Chondrocyte (in vitro differentiated cells): ENCODE measurements around the gene ENTPD7. TPM values are rescaled to one million over a fixed set of nuclear protein-coding genes. Genes with fewer than 3 reads are reported as not detected.

Source experiments
- DNase-seq: peaks from one replicate; pipeline ENCODE4 v3.0.0; 2021; ENCODE audit warnings: mixed read lengths, low spot score
- H3K27ac Mint-ChIP-seq: one replicate; pipeline ENCODE4 v1.8.0; 2021; ENCODE audit warnings: mild to moderate bottlenecking, moderate library complexity, mixed read lengths; ENCODE audit not compliant: unreplicated experiment
- H3K27me3 Mint-ChIP-seq: 2 replicates; pipeline ENCODE4 v1.8.0; 2021; ENCODE audit warnings: low read depth, mixed read lengths
- H3K36me3 Mint-ChIP-seq: 2 replicates; pipeline ENCODE4 v1.8.0; 2021; ENCODE audit warnings: low read depth, mixed read lengths
- H3K4me1 Mint-ChIP-seq: 2 replicates; pipeline ENCODE4 v1.8.0; 2021; ENCODE audit warnings: low read depth, mild to moderate bottlenecking, mixed read lengths
- H3K4me3 Mint-ChIP-seq: one replicate; pipeline ENCODE4 v1.8.0; 2021; ENCODE audit warnings: mild to moderate bottlenecking, moderate library complexity, mixed read lengths; ENCODE audit not compliant: unreplicated experiment
- H3K9me3 Mint-ChIP-seq: 2 replicates; pipeline ENCODE4 v1.8.0; 2021; ENCODE audit warnings: low read depth, mixed read lengths
- CTCF ChIP-seq: fragments of 200-600 bp; sonication (generic); IDR thresholded peaks from 2 replicates; pipeline ENCODE4 v1.5.0; 2021; ENCODE audit warnings: antibody characterized with exemption, mild to moderate bottlenecking, moderate library complexity
- total RNA-seq: library from RNA; stranded (reverse); gene quantifications from 3 replicates; pipeline ENCODE4 v1.2.1, GENCODE V29; 2021

The ENTPD7 gene
- total RNA-seq, 1 donor from 2014 or later, result 28.8 TPM

GRCh38 chr10:99682752-99683151 lies 23.4 kb downstream of the ENTPD7 start:
- H3K27ac Mint-ChIP-seq, result no peak overlapping the region
- H3K36me3 Mint-ChIP-seq, result peaks cover 15% of the 10 kb centered on the region
- H3K27me3 Mint-ChIP-seq, result no peaks in the 10 kb centered on the region
- peaks cover 4% of the 10 kb centered on the region for H3K4me1 Mint-ChIP-seq
- TF ChIP-seq CTCF, result peak; percentile 29
- DNase-seq, result no peak
- H3K9me3 Mint-ChIP-seq, result no peaks in the 10 kb centered on the region
- H3K4me3 Mint-ChIP-seq, result no peak overlapping the region

- TF ChIP-seq CTCF, result no peak
- H3K4me1 Mint-ChIP-seq, result peaks cover 4% of the 10 kb centered on the region
Measured at GRCh38 chr10:99685597-99685967, 26.3 kb downstream of the ENTPD7 start.

GRCh38 chr10:99689461-99689860 lies 30.2 kb downstream of the ENTPD7 start:
- H3K27ac Mint-ChIP-seq, result no peak overlapping the region
- H3K36me3 Mint-ChIP-seq, result peaks cover 26% of the 10 kb centered on the region
- H3K27me3 Mint-ChIP-seq, result no peaks in the 10 kb centered on the region
- peaks cover 10% of the 10 kb centered on the region for H3K4me1 Mint-ChIP-seq
- no peak for DNase-seq
- TF ChIP-seq CTCF, result no peak
- no peak overlapping the region for H3K4me3 Mint-ChIP-seq
- H3K9me3 Mint-ChIP-seq, result no peaks in the 10 kb centered on the region

More at GRCh38 chr10:99685597-99685967, 26.3 kb downstream of the ENTPD7 start:
- no peaks in the 10 kb centered on the region for H3K9me3 Mint-ChIP-seq
- no peak for DNase-seq
- peaks cover 12% of the 10 kb centered on the region for H3K36me3 Mint-ChIP-seq
- H3K27ac Mint-ChIP-seq, result no peak overlapping the region
- no peak overlapping the region for H3K4me3 Mint-ChIP-seq
- no peaks in the 10 kb centered on the region for H3K27me3 Mint-ChIP-seq

- Mint-ChIP-seq H3K27me3 (no peaks in the 10 kb centered on the region), H3K36me3 (peaks cover 47% of the 10 kb centered on the region), H3K4me1 (peaks cover 10% of the 10 kb centered on the region), H3K27ac (peak overlapping the region; percentile 92), H3K9me3 (no peaks in the 10 kb centered on the region), H3K4me3 (peak overlapping the region; percentile 37)
- no peak for TF ChIP-seq CTCF
- DNase-seq, result no peak
Measured at GRCh38 chr10:99693933-99694583, 34.7 kb downstream of the ENTPD7 start.

- Mint-ChIP-seq H3K4me1 (peaks cover 10% of the 10 kb centered on the region), H3K36me3 (peaks cover 56% of the 10 kb centered on the region)
- TF ChIP-seq CTCF, result no peak
Measured at GRCh38 chr10:99695761-99696160, 36.5 kb downstream of the ENTPD7 start.

More at GRCh38 chr10:99695761-99696160, 36.5 kb downstream of the ENTPD7 start:
- H3K9me3 Mint-ChIP-seq, result no peaks in the 10 kb centered on the region
- no peak overlapping the region for H3K4me3 Mint-ChIP-seq
- H3K27me3 Mint-ChIP-seq, result no peaks in the 10 kb centered on the region
- no peak for DNase-seq
- H3K27ac Mint-ChIP-seq, result peak overlapping the region; percentile 19
